Endothelial cell of umbilical vein (primary cell): Measurements from ENCODE around the gene PCDH15. TPM values are rescaled to one million over a fixed set of nuclear protein-coding genes. Genes with fewer than 3 reads are reported as not detected.

Source experiments
- BruUV-seq: library from RNA; stranded (reverse); fragments of 400-500 nt; replicated peaks from 2 replicates; lab custom pipeline; 2021; lab: Mats Ljungman, UMichigan
- CTCF ChIA-PET: fragments of 300-600, 350-600 bp; sonication (Branson Sonifier 250); formaldehyde crosslinking; loops from one replicate; lab custom pipeline; 2021; ENCODE audit warnings: antibody characterized with exemption, inconsistent platforms; lab: Charles Lee
- POLR2A ChIA-PET: fragments of 300-600, 350-600 bp; sonication (Branson Sonifier 250); formaldehyde crosslinking; loops from one replicate; lab custom pipeline; 2021; ENCODE audit warnings: antibody characterized with exemption, inconsistent platforms; lab: Charles Lee
- DNase-seq: peaks from one replicate; pipeline ENCODE4 v3.0.0-alpha.2; 2011; ENCODE audit warnings: low read depth, low spot score
- FAIRE-seq: peaks from 2 replicates; lab custom pipeline; 2011; peaks lifted over from hg19 to GRCh38; lab: Jason Lieb, UNC
- H2AFZ ChIP-seq: 2 replicates; pipeline ENCODE4 v1.6.0; 2012; ENCODE audit warnings: low read depth, low read length, control low read depth, inconsistent platforms
- H3K27ac ChIP-seq: 2 replicates; pipeline ENCODE4 v1.5.1; 2011; ENCODE audit warnings: low read depth, mild to moderate bottlenecking, control low read depth, low read length, moderate library complexity; ENCODE audit not compliant: insufficient read depth
- H3K27me3 ChIP-seq, 2 experiments: 2 replicates each; pipeline versions ENCODE4 v1.6.0 to v1.6.1; 2011; ENCODE audit warnings: low read length in 2 of 2, mixed read lengths in 1 of 2; ENCODE audit not compliant: control insufficient read depth in 2 of 2, insufficient read depth in 2 of 2
- H3K36me3 ChIP-seq, 2 experiments: 2 replicates in 1 of 2; 3 replicates in 1 of 2; pipeline ENCODE4 v1.5.1; 2011; ENCODE audit warnings: low read length in 2 of 2, mild to moderate bottlenecking in 1 of 2, moderate library complexity in 1 of 2; ENCODE audit not compliant: control insufficient read depth in 2 of 2, insufficient read depth in 2 of 2; ENCODE audit errors: extremely low read depth in 1 of 2
- H3K4me1 ChIP-seq: 3 replicates; pipeline ENCODE4 v1.5.1; 2011; ENCODE audit warnings: mild to moderate bottlenecking, low read length; ENCODE audit not compliant: control insufficient read depth, insufficient read depth; ENCODE audit errors: extremely low read depth
- H3K4me2 ChIP-seq: 2 replicates; pipeline ENCODE4 v1.6.1; 2011; ENCODE audit warnings: low read length, control low read depth, mixed read lengths; ENCODE audit not compliant: insufficient read depth
- H3K4me3 ChIP-seq, 3 experiments: fragments of 200-600 bp in 1 of 3; sonication (generic), shearing (Covaris generic) in 1 of 3; replicated peaks in 1 of 3; 2 replicates each; pipeline ENCODE4 v1.5.1; 2011 to 2016; ENCODE audit warnings: control low read depth in 3 of 3, low read length in 3 of 3, mild to moderate bottlenecking in 2 of 3, inconsistent platforms in 1 of 3, low read depth in 1 of 3, moderate library complexity in 1 of 3; ENCODE audit not compliant: insufficient read depth in 1 of 3
- H3K79me2 ChIP-seq: 2 replicates; pipeline ENCODE4 v1.6.0; 2012; ENCODE audit warnings: low read length, inconsistent platforms; ENCODE audit not compliant: control insufficient read depth, insufficient read depth
- H3K9ac ChIP-seq: replicated peaks from 2 replicates; pipeline ENCODE3; 2011; ENCODE audit warnings: low read length, control low read depth; ENCODE audit not compliant: insufficient read depth; ENCODE audit errors: extremely low read depth
- H3K9me1 ChIP-seq: replicated peaks from 3 replicates; pipeline ENCODE4 v1.6.0; 2011; ENCODE audit warnings: mild to moderate bottlenecking, low read length; ENCODE audit not compliant: control insufficient read depth, insufficient read depth; ENCODE audit errors: extremely low read depth
- H3K9me3 ChIP-seq: replicated peaks from 2 replicates; pipeline ENCODE4 v1.5.1; 2012; ENCODE audit warnings: low read length, inconsistent platforms; ENCODE audit not compliant: control insufficient read depth, insufficient read depth
- H4K20me1 ChIP-seq: replicated peaks from 2 replicates; pipeline ENCODE3; 2011; ENCODE audit warnings: mild to moderate bottlenecking, low read length; ENCODE audit not compliant: control insufficient read depth, insufficient read depth; ENCODE audit errors: extremely low read depth
- CTCF ChIP-seq, 2 donors: IDR thresholded peaks; 1 replicate in 1 of 2; 2 replicates in 1 of 2; pipeline ENCODE4 v1.5.1; 2011; ENCODE audit warnings: low read length in 2 of 2, mild to moderate bottlenecking in 2 of 2, moderate library complexity in 2 of 2, control low read depth in 1 of 2, inconsistent platforms in 1 of 2, low read depth in 1 of 2; ENCODE audit not compliant: insufficient read depth in 1 of 2; ENCODE audit errors: extremely low read depth in 1 of 2
- EZH2 ChIP-seq: IDR thresholded peaks from 2 replicates; pipeline ENCODE4 v1.6.1; 2012; ENCODE audit warnings: borderline replicate concordance, low read depth, mild to moderate bottlenecking, moderate library complexity, low read length, inconsistent platforms; ENCODE audit not compliant: severe bottlenecking
- FOS ChIP-seq: IDR thresholded peaks from 2 replicates; pipeline ENCODE4 v1.6.1; 2011; ENCODE audit warnings: mild to moderate bottlenecking, low read length, moderate library complexity, borderline replicate concordance; ENCODE audit not compliant: insufficient read depth
- GATA2 ChIP-seq: IDR thresholded peaks from 2 replicates; pipeline ENCODE4 v1.7.0; 2011; ENCODE audit warnings: low read depth, mild to moderate bottlenecking, moderate library complexity, mixed read lengths, low read length; ENCODE audit not compliant: insufficient read length, insufficient read depth
- JUN ChIP-seq: IDR thresholded peaks from 2 replicates; pipeline ENCODE4 v1.6.1; 2011; ENCODE audit warnings: borderline replicate concordance, low read depth; ENCODE audit not compliant: insufficient read length, insufficient read depth
- MYC ChIP-seq: IDR thresholded peaks from one replicate; pipeline ENCODE4 v1.6.1; 2011; ENCODE audit warnings: mild to moderate bottlenecking, low read depth, low read length
- POLR2A ChIP-seq: IDR thresholded peaks from 2 replicates; pipeline ENCODE4 v1.6.1; 2012; ENCODE audit warnings: low read depth, mild to moderate bottlenecking, control low read depth, low read length
- POLR2AphosphoS5 ChIP-seq: IDR thresholded peaks from 2 replicates; pipeline ENCODE4 v1.6.1; 2012; ENCODE audit warnings: low read depth, mild to moderate bottlenecking, control low read depth, low read length, moderate library complexity; ENCODE audit not compliant: insufficient read depth
- dilution Hi-C: fragments of 300-500 bp; cut with MboI; formaldehyde crosslinking; loops from one replicate; pipeline ENCODE4 v1.15.0; 2019; ENCODE audit warnings: low sequenced_read_pairs; ENCODE audit not compliant: extremely low pct_ligation_motif_present
- intact Hi-C: fragments of 100-400 bp; cut with micrococcal nuclease; formaldehyde crosslinking; loops from one replicate; pipeline ENCODE4 v1.10.0; 2022
- polyA plus RNA-seq, 4 experiments: library from polyadenylated mRNA; depleted of rRNA in 3 of 4; stranded (reverse) in 3 of 4; unstranded in 1 of 4; fragments of >200 nt; gene quantifications; 2 replicates each; pipeline versions ENCODE4 v1.2.1 to v1.2.3, GENCODE V29; 2011 to 2012; ENCODE audit warnings: missing spikeins in 1 of 4
- total RNA-seq: library from RNA; stranded (reverse); gene quantifications from 2 replicates; pipeline ENCODE4 v1.2.3, GENCODE V29; 2021
- TF ChIP-seq, protein P1 (sequence below): IDR thresholded peaks from 2 replicates; pipeline ENCODE4 v1.6.1; 2011; ENCODE audit not compliant: insufficient read depth, insufficient read length

PCDH15 gene
- total and polyA plus RNA-seq, 2 donors (not counting 3 experiments of a cell fraction or from before 2014, with no cell fraction given), result 0.04 TPM; not detected in 1

DNA sequence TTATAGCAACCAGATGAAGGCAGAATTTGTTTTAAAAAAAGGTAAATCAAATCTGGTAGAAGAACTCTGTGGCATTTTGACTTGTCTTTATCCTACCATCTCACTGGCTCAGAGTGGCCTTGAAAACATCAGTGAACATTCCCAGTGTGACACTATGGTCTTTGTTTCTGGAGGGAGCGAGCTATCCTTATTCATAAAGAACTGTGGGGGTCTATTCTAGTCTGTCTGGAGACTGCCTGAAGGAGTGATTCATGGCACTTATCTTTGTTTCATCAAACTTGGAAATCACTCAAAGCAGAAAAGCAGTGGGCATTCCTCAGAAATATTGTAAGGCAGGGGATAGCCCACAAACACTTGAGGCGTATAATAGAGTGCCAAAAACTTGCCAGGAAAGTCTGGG is 719.1 kb downstream of the PCDH15 start:
- dilution Hi-C loops, result no loop called here

More for the DNA sequence above, 719.1 kb downstream of the PCDH15 start:
- FAIRE-seq (no peak), DNase-seq (no peak)
- H3K79me2 ChIP-seq, result no peaks in the 10 kb centered on the region
- H2AFZ ChIP-seq, result no peak overlapping the region
- H3K4me2 ChIP-seq, result no peak overlapping the region
- no peak for TF ChIP-seq GATA2
- TF ChIP-seq MYC, result no peak
- no peak for TF ChIP-seq EZH2
- TF ChIP-seq POLR2A, result no peak
- TF ChIP-seq, protein P1, sequence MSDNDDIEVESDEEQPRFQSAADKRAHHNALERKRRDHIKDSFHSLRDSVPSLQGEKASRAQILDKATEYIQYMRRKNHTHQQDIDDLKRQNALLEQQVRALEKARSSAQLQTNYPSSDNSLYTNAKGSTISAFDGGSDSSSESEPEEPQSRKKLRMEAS, result no peak
- TF ChIP-seq FOS, result no peak
- no peak for TF ChIP-seq JUN
- no peak for TF ChIP-seq POLR2AphosphoS5
- TF ChIP-seq CTCF (IDR thresholded peaks at IDR 0.05; ENCODE audit: extremely low read depth in 1 of 2, insufficient read depth in 1 of 2, low read depth in 1 of 2, low read length in 2 of 2), result no peak
- ChIA-PET POLR2A (no interaction called here), CTCF (no interaction called here)
- BruUV-seq, result no TSS peak
- H3K27me3 ChIP-seq, result no peaks in the 10 kb centered on the region
- H4K20me1 ChIP-seq, result no peaks in the 10 kb centered on the region
- no peaks in the 10 kb centered on the region for H3K4me1 ChIP-seq
- intact Hi-C loops, result no loop called here
- no peaks in the 10 kb centered on the region for H3K9me1 ChIP-seq
- no peaks in the 10 kb centered on the region for H3K9me3 ChIP-seq
- H3K9ac ChIP-seq, result no peak overlapping the region
- no peaks in the 10 kb centered on the region for H3K36me3 ChIP-seq
- H3K27ac ChIP-seq, result no peak overlapping the region
- H3K4me3 ChIP-seq, result no peak overlapping the region
